ENCODE data around the gene CRTC2. TPM values are rescaled to one million over a fixed set of nuclear protein-coding genes. Genes with fewer than 3 reads are reported as not detected.

Gene CRTC2
- total and polyA plus RNA-seq, 12 donors, result 8.4 to 138 (median 31.8) TPM

- intact Hi-C loops (cut with DNase I), result no loop called here
- H3K27me3 ChIP-seq, result no peaks in the 10 kb centered on the region
- peak within 1 kb of the TSS; percentile 85 to 96 (median 91) for H3K27ac ChIP-seq
- peak; percentile 91 to 98 (median 96) for DNase-seq
- H3K4me1 ChIP-seq (replicated peaks in 1 of 2), result peaks cover 21 to 31% of the 10 kb centered on the region in 2 donors
- H3K36me3 ChIP-seq (replicated peaks in 1 of 2), result no peaks in the 10 kb centered on the region
- H3K4me3 ChIP-seq, result peak within 1 kb of the TSS; percentile 13 to 92 (median 62)
- no peaks in the 10 kb centered on the region for H3K9me3 ChIP-seq (replicated peaks in 1 of 3)
- 0 to 1% (median 0%) methylated on average over 40 to 60 of the region's 60 CpGs for WGBS, 4 donors
- TF ChIP-seq CTCF (IDR thresholded peaks at IDR 0.05), result peak in 2 of 6 experiments; percentile 23 to 35
- TF ChIP-seq POLR2A (IDR thresholded peaks at IDR 0.05), result peak; percentile 60 to 97
Observed at GRCh38 chr1:153967107-153967999, 8.9 kb upstream of the CRTC2 start, which contains the start of gene CREB3L4. Gene CREB3L4, plus strand, starts transcription at chr1:153967902. Its CDS starts 624 bp downstream, at chr1:153968526.

GRCh38 chr1:153963850-153964331 lies 5.5 kb upstream of the CRTC2 start:
- intact Hi-C loops (cut with DNase I), result no loop called here
- Histone ChIP-seq H3K9me3 (replicated peaks in 1 of 3) (no peaks in the 10 kb centered on the region), H3K27ac (peak overlapping the region; percentile 82 to 97 (median 93)), H3K27me3 (no peaks in the 10 kb centered on the region), H3K4me3 (peak overlapping the region in 2 of 4 donors; percentile 61 to 84), H3K4me1 (replicated peaks in 1 of 2) (peaks cover 29 to 51% of the 10 kb centered on the region in 2 donors), H3K36me3 (replicated peaks in 1 of 2) (peaks cover 0 to 18% of the 10 kb centered on the region in 2 donors)
- TF ChIP-seq POLR2A (IDR thresholded peaks at IDR 0.05) (no peak), CTCF (IDR thresholded peaks at IDR 0.05) (no peak)
- DNase-seq, result peak in 1 of 7 donors; percentile 34
- WGBS, 4 donors, result 1 to 10% (median 2%) methylated on average over 22 of the region's 22 CpGs

GRCh38 chr1:153963030-153963849 lies 4.8 kb upstream of the CRTC2 start, which contains the start of gene SLC39A1:
Gene SLC39A1, minus strand, starts transcription at chr1:153963537. Its CDS starts 822 bp downstream, at chr1:153962715.
- DNase-seq, result peak; percentile 99 to 100 (median 99)
- peak within 1 kb of the TSS; percentile 22 to 84 (median 72) for H3K4me3 ChIP-seq
- 0 to 1% (median 0%) methylated on average over 14 to 54 of the region's 54 CpGs for WGBS, 4 donors
- H3K9me3 ChIP-seq (replicated peaks in 1 of 3), result no peaks in the 10 kb centered on the region
- H3K36me3 ChIP-seq (replicated peaks in 1 of 2), result peaks cover 0 to 18% of the 10 kb centered on the region in 2 donors
- intact Hi-C loops (cut with DNase I), result no loop called here
- H3K4me1 ChIP-seq (replicated peaks in 1 of 2), result peaks cover 31 to 48% of the 10 kb centered on the region in 2 donors
- H3K27ac ChIP-seq, result peak within 1 kb of the TSS; percentile 82 to 97 (median 93)
- no peaks in the 10 kb centered on the region for H3K27me3 ChIP-seq
- TF ChIP-seq POLR2A (IDR thresholded peaks at IDR 0.05) (peak; percentile 39 to 86), CTCF (IDR thresholded peaks at IDR 0.05) (no peak)

Data from adrenal gland (tissue), 12 donors.